Upper lobe of left lung (tissue), 4 donors: ENCODE results near the gene TBCD.

Experiments used
- EP300 ChIP-seq, 4 donors: sonication (generic); formaldehyde crosslinking; IDR thresholded peaks; one replicate each; pipeline ENCODE4 v1.5.1; 2017; ENCODE audit warnings: antibody characterized with exemption in 4 of 4, control low read depth in 2 of 4
- POLR2A ChIP-seq, 4 donors: fragments of 450-650 bp; IDR thresholded peaks; one replicate each; pipeline ENCODE4 v1.5.1; 2016 to 2017; ENCODE audit warnings: antibody characterized with exemption in 4 of 4, mild to moderate bottlenecking in 2 of 4
- POLR2AphosphoS5 ChIP-seq, 2 donors: sonication (generic); formaldehyde crosslinking; IDR thresholded peaks; one replicate each; pipeline ENCODE4 v1.5.1; 2017; ENCODE audit warnings: antibody characterized with exemption in 2 of 2
- TF ChIP-seq, protein P1 (sequence below), 6 experiments: fragments of 450-650 bp in 4 of 6; fragments of 200-600 bp in 2 of 6; sonication (generic) in 2 of 6; IDR thresholded peaks; one replicate each; pipeline ENCODE4 v1.5.1; 2016 to 2019; ENCODE audit warnings: antibody characterized with exemption in 6 of 6

DNA sequence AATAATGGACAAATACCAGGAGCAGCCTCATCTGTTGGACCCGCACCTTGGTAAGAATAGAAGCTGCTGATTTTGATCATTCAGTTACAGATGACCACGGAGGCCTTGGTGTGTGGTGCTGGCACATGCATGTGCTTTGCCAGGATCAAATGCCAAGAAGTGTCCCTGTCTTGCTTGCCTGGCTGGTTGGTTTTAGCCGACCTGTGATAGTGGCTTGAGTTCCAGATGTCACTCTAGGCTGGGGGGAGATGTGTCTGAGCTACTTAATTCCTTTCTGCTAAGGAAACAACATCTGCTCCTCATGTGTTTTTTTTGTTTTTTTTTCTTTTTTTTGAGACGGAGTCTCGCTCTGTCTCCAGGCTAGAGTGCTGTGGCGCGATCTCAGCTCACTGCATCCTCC is 4.3 kb downstream of the TBCD start:
- no peak for TF ChIP-seq POLR2A (IDR thresholded peaks at IDR 0.05)
- TF ChIP-seq, protein P1, sequence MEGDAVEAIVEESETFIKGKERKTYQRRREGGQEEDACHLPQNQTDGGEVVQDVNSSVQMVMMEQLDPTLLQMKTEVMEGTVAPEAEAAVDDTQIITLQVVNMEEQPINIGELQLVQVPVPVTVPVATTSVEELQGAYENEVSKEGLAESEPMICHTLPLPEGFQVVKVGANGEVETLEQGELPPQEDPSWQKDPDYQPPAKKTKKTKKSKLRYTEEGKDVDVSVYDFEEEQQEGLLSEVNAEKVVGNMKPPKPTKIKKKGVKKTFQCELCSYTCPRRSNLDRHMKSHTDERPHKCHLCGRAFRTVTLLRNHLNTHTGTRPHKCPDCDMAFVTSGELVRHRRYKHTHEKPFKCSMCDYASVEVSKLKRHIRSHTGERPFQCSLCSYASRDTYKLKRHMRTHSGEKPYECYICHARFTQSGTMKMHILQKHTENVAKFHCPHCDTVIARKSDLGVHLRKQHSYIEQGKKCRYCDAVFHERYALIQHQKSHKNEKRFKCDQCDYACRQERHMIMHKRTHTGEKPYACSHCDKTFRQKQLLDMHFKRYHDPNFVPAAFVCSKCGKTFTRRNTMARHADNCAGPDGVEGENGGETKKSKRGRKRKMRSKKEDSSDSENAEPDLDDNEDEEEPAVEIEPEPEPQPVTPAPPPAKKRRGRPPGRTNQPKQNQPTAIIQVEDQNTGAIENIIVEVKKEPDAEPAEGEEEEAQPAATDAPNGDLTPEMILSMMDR (IDR thresholded peaks at IDR 0.05): no peak
- TF ChIP-seq EP300 (IDR thresholded peaks at IDR 0.05): no peak
- no peak for TF ChIP-seq POLR2AphosphoS5 (IDR thresholded peaks at IDR 0.05)
